ENCODE measurements around the gene CADM1.
"Not testable (repeated sequence)": the region's sequence is repeated elsewhere in the genome, so short reads cannot be mapped to it uniquely, and the experiment has no call there.

The CADM1 gene

DNA sequence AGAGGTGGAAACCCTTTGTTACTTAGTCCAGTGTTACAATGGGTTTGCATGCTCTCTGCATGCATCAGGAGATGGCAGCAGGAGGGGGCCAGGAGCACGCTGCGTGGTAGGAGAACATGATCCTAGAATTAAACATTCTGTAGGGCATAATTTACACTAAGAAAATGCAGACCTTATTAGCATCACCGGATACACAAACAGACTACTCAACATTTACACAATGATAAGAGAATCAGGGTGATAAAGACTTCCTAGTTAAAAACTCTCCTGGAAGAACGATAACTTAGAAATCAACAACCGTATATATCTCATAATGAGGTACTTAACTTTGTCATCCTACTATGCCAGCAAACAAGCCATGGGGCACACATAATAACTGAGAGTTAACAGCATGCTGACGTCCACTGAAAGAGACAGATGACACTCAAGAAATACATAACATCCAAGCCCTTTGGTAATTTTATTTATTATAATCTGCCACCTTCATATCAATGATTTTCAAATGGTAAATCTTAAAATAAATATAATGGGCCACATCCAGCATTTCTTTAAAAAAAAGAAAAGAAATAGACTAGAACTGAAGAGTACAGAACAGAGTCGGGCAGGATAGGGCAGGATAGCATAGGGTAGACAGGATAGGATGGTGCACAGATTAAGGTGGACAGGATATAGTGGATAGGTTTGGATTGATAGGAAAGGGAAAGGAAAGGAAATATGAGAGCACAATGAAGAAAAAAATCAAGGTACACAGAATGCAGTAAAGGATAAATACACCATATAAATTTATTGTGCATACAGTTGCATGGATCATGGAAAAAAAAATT is 27.5 kb downstream of the CADM1 start:
- DNase-seq (ENCODE audit: low spot score) = no peak

- no peak for DNase-seq (ENCODE audit: low spot score)
Observed at GRCh38 chr11:115475564-115475963, 28.7 kb downstream of the CADM1 start.

GRCh38 chr11:115474306-115474705 is 29.9 kb downstream of the CADM1 start:
- DNase-seq (ENCODE audit: low spot score) = not testable (repeated sequence)

GRCh38 chr11:115473167-115473566 is 31.0 kb downstream of the CADM1 start:
- DNase-seq (ENCODE audit: low spot score) = no peak

DNA sequence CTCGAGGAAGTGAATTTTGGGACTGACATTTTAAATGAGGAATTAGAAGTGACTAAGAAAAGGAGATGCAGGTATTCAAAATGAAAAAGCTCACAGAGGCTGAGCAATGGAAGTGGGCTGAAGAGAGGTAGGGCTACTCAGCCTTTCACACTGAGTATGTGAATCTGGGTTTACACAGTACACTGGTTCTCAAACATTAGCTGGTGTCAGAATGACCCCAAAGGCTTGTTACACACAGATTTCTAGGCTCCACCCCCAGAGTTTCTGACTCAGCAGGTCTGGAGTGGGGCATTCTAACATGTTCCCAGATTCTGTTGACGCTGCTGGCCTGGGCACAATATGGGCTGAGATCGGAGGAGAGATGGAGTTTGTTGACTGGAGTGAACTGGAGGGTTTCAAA is 32.8 kb downstream of the CADM1 start:
- peak; percentile 60 for DNase-seq (ENCODE audit: low spot score)

GRCh38 chr11:115470928-115471327 is 33.3 kb downstream of the CADM1 start:
- no peak for DNase-seq (ENCODE audit: low spot score)

DNA sequence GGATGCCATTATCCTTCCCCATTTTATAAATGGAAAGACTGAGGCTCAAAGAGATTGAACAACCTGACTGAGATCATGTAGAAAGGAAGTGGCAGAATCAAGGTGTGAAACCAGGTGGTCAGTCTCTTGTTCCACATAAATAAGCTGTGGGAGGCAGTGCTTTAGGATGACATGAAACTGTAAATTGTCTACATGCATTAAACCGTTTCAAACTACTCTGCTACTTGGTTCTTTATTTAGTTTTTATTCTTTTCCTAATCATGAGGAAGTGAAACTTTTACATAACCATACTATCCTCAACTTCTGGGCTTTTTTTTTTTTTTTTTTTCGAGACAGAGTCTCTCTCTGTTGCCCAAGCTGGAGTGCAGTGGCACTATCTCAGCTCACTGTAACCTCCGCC is 34.9 kb downstream of the CADM1 start:
- DNase-seq (ENCODE audit: low spot score) = no peak

DNA sequence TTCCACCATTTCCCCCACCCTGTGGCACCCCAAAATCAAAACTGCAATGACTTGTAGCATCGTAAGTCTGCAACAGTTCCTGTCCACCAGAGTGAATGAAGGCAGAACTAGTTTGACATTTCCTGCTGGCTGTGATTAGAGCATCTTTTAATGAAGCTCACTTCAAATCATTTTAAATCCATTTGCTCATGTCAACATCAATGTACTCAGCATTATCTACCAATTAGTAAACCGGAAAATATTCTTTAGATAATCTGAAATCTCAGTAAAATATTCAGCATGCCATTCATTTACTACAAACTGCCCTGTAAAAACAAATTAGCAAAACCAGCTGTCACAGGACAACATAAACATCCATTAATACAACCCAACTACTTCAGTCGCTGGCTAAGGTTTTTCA is 38.1 kb downstream of the CADM1 start:
- DNase-seq (ENCODE audit: low spot score) = no peak

DNA sequence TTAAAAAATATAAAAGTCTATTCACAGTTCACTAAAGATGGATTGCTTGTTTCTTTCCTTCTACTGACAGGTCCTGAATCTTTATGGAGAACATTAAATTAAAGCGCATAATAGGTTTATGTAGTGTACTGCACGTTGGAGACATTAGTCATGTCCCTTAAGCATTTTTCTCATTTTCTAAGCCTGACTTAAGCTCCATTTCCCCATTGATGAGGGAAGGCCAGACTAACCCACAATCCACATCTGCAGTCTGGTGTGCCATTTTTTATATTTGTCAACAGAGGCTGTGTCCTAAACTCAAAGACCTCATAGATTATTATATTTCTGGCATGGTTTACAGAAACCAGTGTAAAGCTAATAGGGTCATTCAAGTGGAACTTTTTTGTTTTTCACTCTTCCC is 39.9 kb downstream of the CADM1 start:
- DNase-seq (ENCODE audit: low spot score) = peak; percentile 66

- no peak for DNase-seq (ENCODE audit: low spot score)
Observed at GRCh38 chr11:115463606-115464005, 40.6 kb downstream of the CADM1 start.

DNA sequence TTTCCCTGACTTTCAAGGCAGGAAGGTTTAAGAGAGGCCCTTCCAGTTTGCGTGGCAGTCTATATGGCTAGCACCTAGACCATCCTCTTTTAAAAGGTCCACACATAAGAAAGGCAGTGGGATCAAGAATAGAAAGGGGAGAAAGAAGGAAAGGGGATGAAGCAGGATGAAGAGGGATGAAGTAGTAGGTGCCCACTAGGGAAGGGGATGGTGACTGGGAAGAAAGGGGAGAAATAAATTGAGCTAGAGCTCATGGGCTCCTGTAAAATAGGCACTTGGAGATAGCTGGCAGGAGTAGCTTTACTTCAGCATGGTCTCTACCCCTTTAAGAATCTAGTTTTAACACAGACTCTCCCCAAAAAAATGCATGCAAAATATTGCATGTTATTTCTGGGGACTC is 41.5 kb downstream of the CADM1 start:
- DNase-seq (ENCODE audit: low spot score) = no peak

GRCh38 chr11:115462004-115462541 is 42.1 kb downstream of the CADM1 start:
- peak; percentile 82 for DNase-seq (ENCODE audit: low spot score)

DNA sequence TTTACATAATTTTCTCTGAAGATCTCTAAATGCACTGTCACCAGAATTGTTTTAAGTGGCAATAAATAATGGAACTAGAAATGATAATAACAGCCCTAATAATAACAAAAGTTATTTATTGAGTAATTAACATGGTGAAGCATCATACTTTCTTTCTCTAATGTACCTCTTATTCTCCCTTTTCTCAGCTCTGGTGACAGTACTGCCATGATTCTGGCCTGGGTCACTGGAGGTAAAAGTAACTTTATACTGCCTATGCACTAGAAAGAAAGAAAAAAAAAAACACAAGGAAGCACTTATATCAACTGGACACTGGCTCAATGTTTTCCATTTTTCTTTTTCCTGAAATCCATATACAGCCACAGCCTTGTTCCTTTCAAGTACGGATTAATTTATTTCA is 43.7 kb downstream of the CADM1 start:
- DNase-seq (ENCODE audit: low spot score) = no peak

GRCh38 chr11:115459563-115459962 is 44.7 kb downstream of the CADM1 start:
- DNase-seq (ENCODE audit: low spot score) = peak; percentile 29

GRCh38 chr11:115458877-115459276 is 45.3 kb downstream of the CADM1 start:
- no peak for DNase-seq (ENCODE audit: low spot score)

DNA sequence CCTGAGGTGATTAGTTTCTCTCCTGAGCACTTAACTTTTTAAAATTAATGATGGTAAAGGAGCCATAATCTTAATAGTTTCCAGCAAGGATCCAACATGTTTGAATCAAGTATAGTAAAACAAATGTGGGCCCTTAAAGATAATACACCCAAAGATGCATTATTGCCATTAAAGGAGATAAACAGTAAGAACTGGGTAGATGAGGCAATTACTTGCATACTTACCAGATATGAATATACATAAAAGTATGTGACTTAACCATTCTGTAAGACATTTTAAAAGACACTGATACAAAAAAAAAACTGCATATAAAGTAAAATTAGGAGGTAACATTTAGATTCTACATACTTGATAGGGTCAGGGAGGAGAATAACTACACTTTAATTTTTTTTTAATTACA is 48.2 kb downstream of the CADM1 start:
- DNase-seq (ENCODE audit: low spot score) = no peak

DNA sequence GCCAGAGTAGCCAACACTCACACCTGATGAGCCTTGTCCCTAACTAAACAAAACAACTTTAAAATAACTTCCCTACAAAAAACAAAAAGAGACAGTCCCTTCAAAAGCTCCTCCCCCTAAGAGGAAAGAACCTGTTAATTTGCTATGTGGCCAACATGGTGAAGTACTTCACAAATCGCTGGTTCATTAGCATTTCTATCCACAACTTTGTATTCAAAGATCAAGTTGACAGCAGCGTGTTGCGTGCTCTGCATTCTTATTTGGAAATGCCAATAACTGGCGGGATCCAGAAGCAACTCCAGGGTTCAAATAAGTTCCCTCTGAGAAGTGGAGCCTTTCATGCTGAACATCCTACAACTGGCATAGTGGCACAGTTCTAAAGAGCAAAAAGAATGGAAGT is 48.6 kb downstream of the CADM1 start:
- DNase-seq (ENCODE audit: low spot score) = no peak

- no peak for DNase-seq (ENCODE audit: low spot score)
Observed at GRCh38 chr11:115454525-115454924, 49.7 kb downstream of the CADM1 start.

DNA sequence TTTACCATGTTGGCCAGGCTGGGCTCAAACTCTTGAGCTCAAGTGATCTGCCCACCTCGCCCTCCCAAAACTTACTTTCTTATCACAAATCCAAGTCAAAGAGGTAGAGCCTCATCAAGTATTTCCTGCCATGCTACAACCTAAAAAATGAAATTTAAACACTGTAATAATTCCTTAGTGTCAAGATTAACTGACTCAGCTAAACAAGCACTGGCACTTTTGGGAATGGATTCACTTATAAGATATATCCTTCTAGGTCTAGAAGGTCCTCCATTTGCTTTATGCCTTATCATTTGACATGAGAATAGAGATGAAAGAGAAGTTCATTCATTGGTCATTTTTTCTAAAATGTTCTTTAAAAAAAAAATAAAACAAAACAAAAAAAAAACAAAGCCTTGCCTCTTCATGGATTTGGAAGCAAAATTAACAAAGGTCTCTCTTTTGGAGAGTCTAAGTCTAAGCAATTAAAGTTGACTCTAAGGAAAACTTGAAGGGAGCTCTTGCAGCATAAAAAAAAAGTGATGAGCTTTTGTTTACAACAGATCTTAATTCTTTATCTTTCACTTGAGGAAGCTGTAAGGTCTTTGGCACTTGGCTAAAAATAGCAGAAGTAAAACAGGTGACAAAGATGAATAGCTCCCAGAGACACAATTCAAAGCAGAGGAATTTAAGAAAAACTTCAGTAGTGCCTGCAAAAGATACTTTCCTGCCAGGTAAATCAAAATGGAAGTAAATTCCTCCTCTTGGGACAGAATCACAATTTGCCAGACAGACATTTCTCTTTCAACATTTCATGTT is 50.3 kb downstream of the CADM1 start:
- DNase-seq (ENCODE audit: low spot score) = no peak

- DNase-seq (ENCODE audit: low spot score) = no peak
Observed at GRCh38 chr11:115452241-115452640, 52.0 kb downstream of the CADM1 start.

- no peak for DNase-seq (ENCODE audit: low spot score)
Observed at GRCh38 chr11:115450519-115450918, 53.7 kb downstream of the CADM1 start.

DNA sequence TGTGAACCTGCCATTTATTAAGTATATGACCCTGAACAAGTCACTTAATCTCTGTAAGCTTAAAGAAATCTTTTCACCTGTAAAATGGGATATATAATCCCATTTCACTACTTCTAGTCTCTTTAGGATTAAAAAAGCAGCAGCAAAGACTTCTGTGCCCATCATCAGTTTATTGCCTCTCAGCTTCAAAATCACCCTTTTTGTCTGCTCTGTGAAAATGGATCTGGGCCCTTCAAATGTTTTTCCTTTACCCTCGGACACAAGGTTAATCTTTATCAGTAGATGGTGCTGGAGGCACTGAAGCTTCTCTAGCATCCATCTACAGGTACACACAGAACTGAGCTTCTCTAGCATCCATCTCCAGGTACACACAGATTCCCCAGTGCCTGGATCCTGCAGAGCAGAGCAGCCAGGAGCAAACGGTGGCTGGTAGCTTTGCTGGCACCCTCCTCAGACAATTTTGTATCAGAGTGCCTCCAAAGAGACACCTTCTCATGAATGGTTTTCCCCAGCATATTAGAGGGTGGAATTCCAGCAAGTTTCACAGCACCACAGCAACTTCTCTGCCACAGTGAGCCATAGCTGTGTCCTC is 56.8 kb downstream of the CADM1 start:
- no peak for DNase-seq (ENCODE audit: low spot score)

DNA sequence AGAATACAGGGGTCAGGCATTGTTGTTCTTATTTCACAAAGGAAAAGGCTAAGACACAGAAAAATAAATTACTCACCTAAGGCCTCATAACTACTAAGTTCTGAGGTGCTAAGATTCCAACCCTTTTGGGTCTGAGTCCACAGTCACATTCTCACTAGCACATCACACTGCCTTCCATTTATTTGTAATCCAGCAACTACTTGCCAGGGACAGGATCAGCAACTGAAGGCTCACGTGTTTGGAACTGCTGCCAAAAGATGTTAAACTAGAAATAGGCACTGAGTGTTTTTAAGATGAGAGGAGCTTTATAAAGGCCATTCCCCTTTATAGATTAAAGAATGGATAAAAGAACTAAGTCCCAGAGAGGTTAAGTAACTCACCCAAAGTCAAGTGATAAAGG is 58.0 kb downstream of the CADM1 start:
- DNase-seq (ENCODE audit: low spot score) = no peak

Data from kidney tubule cell (primary cell).